Measurements from ENCODE around the gene ADIPOQ.

The ADIPOQ gene

GRCh38 chr3:186823386-186823785 lies 19.1 kb upstream of the ADIPOQ start:
- no peak for TF ChIP-seq CTCF (IDR thresholded peaks at IDR 0.05; ENCODE audit: low read length, missing control alignments)
- H3K4me3 ChIP-seq (replicated peaks; ENCODE audit: low read depth, low read length), result no peak overlapping the region
- DNase-seq (ENCODE audit: low read depth), result peak; percentile 33

GRCh38 chr3:186824430-186825139 lies 17.9 kb upstream of the ADIPOQ start:
- no peak overlapping the region for H3K4me3 ChIP-seq (replicated peaks; ENCODE audit: low read depth, low read length)
- no peak for DNase-seq (ENCODE audit: low read depth)
- TF ChIP-seq CTCF (IDR thresholded peaks at IDR 0.05; ENCODE audit: low read length, missing control alignments), result no peak

GRCh38 chr3:186825294-186825821 lies 17.2 kb upstream of the ADIPOQ start:
- no peak for TF ChIP-seq CTCF (IDR thresholded peaks at IDR 0.05; ENCODE audit: low read length, missing control alignments)
- H3K4me3 ChIP-seq (replicated peaks; ENCODE audit: low read depth, low read length), result peak overlapping the region; percentile 14
- DNase-seq (ENCODE audit: low read depth), result peak; percentile 55

GRCh38 chr3:186825872-186826409 lies 16.6 kb upstream of the ADIPOQ start:
- no peak for DNase-seq (ENCODE audit: low read depth)
- no peak overlapping the region for H3K4me3 ChIP-seq (replicated peaks; ENCODE audit: low read depth, low read length)
- no peak for TF ChIP-seq CTCF (IDR thresholded peaks at IDR 0.05; ENCODE audit: low read length, missing control alignments)

- no peak for TF ChIP-seq CTCF (IDR thresholded peaks at IDR 0.05; ENCODE audit: low read length, missing control alignments)
- no peak for DNase-seq (ENCODE audit: low read depth)
- H3K4me3 ChIP-seq (replicated peaks; ENCODE audit: low read depth, low read length), result peak overlapping the region; percentile 59
Observed at GRCh38 chr3:186826410-186826975, 16.0 kb upstream of the ADIPOQ start.

- no peak for TF ChIP-seq CTCF (IDR thresholded peaks at IDR 0.05; ENCODE audit: low read length, missing control alignments)
- peak overlapping the region; percentile 59 for H3K4me3 ChIP-seq (replicated peaks; ENCODE audit: low read depth, low read length)
- DNase-seq (ENCODE audit: low read depth), result peak; percentile 81
Observed at GRCh38 chr3:186826976-186827857, 15.3 kb upstream of the ADIPOQ start.
